Activated CD4-positive, CD25-positive, alpha-beta regulatory T cell (primary cell): ENCODE measurements around the gene CIDEC.
A peak's percentile ranks its signal among the peaks of the same experiment; 100 is the strongest.

Experiments used
- DNase-seq, 4 experiments: peaks; one replicate each; lab custom pipeline; 2025; lab: John Stamatoyannopoulos, UW

Gene CIDEC

GRCh38 chr3:9846231-9846630 is 33.8 kb downstream of the CIDEC start:
- DNase-seq: no peak

DNA sequence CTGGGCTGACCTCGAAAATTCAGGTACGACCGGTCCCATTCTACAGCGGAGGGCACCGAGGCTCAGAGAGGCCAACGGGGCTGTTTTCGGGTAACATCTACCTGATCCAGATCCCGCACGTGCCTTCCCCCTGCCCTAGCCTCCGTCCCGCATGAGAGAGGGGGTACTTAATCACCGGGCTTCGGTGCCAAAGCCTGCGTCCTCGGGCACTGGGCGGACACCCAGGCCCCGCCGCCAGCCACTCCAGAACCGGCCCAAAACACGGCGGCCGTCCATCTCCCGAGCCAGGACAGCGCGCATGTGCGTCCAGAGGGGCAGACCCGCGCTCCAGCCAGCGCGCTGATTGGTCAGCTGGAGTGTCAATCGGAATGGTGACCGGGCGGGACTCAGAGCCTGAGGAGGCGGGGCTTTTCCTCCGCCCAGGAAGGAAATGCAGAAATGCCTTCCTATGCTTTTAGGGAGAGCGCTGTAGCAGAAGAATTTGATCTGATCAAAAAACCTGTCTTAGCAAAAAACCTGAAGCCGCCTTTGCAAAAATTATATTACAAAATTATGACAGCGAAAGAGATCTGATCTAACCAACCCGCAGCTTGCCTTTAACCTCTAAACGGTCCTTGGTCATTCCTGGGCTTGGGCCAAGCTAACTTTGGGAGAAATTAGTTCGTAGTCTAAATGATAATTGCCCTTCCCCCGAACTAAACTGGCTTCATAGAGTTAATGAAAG is 36.2 kb downstream of the CIDEC start, which contains the start of gene RPUSD3:
TSS of gene RPUSD3 (minus strand) at position 294 of the 724 bp plus-strand sequence. CDS start at position 276, 18 bp downstream.
- peak; percentile 83 to 98 (median 90) for DNase-seq

DNA sequence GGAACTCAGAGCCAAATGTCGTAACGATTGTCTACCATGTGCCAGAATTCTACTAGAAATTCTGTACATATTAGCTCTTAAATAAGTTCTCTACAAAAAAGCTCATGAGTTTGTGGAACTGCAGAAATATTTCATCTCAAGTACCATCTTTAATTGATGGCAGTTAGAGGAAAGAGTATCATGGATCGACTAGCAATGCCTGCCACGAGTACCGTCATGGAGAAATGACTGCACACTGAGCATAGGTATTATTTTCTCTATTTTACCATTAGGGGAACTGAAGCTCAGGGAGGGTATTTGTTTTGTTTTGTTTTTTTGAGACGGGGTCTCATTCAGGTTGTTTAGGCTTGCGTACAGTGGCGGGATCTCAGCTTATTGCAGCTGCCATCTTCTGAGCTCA is 39.0 kb downstream of the CIDEC start:
- DNase-seq: no peak

DNA sequence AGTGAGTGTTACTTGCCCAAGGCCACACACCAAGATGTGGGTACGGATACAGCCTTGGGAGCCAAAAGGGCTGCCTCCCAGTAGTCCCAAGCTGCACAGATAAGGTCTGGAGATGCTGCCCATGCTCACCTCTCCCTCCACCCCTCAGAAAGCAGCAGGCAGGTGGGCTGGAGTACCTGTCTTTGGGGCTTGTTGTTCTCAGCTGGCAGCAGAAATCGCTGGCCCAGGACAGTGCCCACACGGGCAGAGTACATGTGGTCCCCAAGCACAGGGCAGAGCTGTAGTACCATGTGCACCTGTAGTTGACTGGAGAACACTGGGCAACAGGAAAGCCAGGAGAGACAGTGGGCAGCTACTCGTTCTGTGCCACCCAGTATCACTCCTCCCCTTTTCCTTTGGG is 41.2 kb downstream of the CIDEC start:
- no peak for DNase-seq

DNA sequence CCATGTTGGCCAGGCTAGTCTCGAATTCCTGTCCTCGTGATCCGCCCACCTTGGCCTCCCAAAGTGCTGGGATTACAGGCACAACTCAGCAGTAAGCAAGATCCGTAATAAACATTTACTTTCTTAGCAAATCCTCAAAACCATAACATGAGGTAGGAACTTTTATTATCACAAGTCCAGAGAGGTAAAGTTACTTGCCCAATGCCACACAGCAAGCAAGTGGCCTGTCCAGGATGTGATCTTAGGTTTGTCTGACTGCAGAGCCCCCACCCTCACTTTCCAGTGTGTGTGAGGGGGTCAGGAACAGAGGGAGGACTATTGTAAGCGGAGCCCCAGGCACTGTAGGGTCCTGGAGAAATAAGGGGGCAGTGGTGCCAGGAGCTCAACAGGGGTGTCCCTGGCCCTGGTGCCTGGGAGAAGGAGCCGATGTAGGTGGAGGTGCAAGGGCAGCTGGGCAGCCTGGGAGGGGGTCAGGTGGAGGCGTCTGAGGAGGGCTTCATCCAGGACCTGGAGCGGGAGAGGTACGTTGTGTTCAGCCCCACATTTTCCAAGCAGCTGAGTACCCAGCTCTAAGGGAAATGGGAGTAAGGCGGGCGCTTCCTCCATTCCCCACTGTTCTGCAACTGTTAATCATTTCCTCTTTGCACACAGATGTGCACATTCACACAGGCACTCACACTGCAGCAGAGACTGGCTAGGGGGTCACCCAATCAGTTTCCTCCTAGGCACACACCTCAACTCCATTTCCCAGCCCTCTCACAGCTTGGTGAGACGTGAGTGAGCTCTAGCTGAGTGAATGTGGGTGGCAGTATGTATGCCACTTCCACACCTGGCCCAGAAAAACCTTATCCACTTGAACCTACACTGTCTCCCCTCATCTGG is 42.1 kb downstream of the CIDEC start:
- no peak for DNase-seq

DNA sequence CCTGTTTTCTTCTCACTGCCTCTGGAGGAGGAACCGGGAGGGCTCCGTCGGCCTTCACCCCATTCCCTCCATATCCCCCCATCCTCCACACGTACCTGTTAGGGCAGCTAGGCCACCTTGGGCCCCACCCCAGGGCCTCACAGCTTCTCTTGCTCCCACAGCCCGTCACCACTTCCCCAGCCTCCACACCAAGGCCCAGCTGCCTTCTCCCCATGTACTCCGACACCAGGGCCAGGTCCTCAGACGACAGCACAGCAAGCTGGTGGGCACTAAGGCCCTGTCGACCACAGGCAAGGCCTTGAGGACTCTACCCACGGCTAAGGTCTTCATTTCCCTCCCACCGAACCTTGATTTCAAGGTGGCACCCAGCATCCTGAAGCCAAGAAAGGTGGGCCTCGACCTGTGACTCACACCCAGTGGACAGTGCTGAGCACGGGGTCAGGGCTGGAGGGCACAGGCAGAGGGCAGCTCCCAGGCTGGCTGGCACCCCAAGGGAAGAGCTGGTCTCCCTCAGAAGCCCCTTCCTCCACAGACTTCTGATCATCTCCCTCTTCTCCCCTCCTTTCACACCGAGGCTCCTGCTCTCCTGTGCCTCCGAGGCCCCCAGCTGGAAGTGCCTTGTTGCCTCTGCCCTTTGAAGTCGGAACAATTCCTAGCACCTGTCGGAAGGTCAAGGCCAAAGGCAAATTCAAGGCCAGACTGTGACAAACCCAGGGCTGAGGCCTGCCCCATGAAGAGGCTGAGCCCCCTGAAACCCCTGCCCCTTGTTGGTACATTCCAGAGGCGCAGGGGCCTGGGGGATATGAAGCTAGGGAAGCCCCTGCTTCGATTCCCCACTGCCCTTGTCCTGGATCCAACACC is 45.3 kb downstream of the CIDEC start:
- no peak for DNase-seq

GRCh38 chr3:9833078-9833477 is 47.0 kb downstream of the CIDEC start:
- DNase-seq: no peak

DNA sequence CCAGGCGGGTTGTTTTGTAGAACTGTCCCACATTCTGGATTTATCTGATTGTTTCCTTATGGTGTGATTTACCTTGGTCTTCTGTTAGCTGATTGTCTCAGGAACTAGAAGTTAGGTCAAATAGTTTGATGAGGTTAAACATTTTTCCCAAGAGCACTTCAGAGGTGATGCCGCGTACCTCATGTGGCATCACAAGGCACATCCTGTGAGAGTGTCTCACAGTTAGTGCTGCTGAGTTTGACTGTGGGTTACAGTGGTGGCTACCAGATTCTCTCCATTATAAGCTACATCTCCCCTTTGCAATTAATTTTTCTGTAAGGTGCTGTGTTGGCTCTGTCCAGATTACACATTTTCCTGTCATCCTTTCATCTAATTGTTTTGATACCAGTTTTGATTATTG is 48.8 kb downstream of the CIDEC start:
- DNase-seq: no peak

- DNase-seq: no peak
Observed at GRCh38 chr3:9828801-9829755, 51.0 kb downstream of the CIDEC start.

DNA sequence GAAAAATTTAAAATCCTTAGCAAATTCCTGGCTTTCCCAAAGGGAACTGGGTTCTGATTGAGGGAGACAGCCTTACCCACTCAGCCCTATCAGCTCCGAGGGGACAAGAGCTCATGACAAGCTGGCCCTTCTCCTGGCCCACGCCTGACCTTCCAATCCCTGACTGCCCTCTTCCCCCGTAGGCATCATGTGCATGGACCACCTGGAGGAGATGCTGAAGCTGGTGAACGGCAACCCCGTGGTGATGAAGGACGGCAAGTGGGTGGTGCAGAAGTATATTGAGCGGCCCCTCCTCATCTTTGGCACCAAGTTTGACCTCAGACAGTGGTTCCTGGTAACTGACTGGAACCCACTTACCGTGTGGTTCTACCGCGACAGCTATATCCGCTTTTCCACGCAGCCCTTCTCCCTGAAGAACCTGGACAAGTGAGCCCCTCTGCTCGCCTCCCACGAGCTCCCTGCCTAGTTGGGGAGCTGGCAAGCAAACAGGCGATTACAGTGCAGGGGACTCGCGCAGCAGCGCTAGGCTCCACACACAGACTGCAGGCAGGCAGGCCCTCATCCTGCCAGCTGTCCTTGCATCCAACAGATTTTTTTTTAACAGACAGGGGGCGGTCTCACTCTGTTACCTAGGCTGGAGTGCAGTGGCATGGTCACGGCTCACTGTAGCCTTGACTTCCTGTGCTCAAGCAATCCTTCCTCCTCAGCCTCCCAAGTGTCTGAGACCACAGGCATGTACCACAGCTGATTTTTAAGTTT is 53.1 kb downstream of the CIDEC start:
- no peak for DNase-seq

GRCh38 chr3:9825451-9826040 is 54.5 kb downstream of the CIDEC start:
- no peak for DNase-seq

DNA sequence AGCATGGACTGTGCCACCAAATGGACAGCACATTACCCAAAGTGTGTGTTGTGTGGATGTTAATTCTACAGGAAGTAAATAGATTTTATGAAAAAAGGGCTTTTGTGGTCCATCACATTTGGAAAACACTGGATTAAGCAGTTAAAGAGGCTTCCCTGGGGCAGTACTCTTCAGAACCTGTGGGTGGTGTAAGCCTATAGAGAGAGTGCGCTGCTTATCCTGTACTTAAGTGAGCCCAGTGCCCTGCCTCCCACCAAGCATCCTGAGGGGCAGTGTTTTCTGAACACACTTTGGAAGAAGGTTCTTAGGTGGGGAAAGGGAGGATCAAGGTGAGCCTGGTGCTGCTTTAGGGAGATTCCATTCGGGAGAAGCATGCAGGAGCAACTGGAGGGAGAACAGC is 59.1 kb downstream of the CIDEC start:
- DNase-seq: no peak

DNA sequence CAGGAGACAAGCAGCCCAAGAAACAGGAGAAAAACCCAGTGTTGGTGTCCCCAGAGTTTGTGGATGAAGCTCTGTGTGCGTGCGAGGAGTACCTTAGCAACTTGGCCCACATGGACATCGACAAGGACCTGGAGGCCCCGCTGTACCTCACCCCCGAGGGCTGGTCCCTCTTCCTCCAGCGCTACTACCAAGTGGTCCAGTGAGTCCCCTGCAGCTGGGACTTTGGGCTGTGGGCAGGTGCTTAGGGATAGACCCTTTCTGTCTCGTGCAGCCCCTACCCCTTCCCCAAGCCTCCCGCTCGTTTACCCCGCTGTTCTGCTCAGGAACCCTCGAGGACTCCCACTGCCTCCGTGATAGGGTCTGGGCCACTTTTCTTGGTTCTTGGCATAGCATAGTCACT is 59.5 kb downstream of the CIDEC start:
- no peak for DNase-seq

DNA sequence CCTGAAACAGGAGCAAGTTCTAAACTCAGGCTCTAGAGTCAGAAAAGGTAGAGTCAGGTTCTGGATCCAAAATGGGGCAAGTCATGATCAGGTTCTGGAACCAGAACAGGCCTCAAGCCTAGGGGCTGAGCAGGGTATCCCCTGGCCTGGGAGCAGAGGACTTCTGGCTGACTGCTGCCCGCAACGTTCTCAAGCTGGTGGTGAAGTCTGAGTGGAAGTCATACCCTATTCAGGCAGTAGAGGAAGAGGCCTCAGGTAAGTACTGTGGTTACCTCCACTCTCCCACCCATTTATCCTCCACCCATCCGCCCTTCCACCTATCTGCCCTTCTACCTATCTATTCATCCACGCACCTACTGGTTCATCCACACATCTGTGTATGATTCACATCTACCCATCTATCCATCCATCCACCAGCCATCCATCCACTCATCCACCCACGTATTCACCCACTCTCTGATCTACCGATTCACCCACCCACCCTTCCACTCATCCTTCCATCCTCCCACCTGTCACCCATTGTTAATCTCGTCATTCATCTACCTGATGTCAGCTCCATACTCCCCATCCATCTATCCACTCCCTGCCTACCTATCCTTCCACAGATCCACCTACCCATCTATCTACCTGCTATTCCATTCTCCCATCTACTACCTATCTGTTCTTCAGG is 61.3 kb downstream of the CIDEC start:
- no peak for DNase-seq

GRCh38 chr3:9817436-9817835 is 62.6 kb downstream of the CIDEC start:
- DNase-seq: no peak
